H1 (cell line): Measurements from ENCODE around the gene RNF13. TPM values are rescaled to one million over a fixed set of nuclear protein-coding genes. Genes with fewer than 3 reads are reported as not detected.

Source experiments
- POU5F1 ChIP-seq: IDR thresholded peaks from 2 replicates; pipeline ENCODE4 v1.6.1; 2011; ENCODE audit warnings: low read depth, mild to moderate bottlenecking, low read length, moderate library complexity
- polyA plus RNA-seq, 7 experiments: library from polyadenylated mRNA; depleted of rRNA in 3 of 7; stranded (reverse) in 5 of 7; unstranded in 2 of 7; fragments of >200 nt in 5 of 7; fragments of 200-250 nt in 2 of 7; gene quantifications; 1 replicate in 5 of 7; 2 replicates in 1 of 7; 4 replicates in 1 of 7; pipeline versions ENCODE4 v1.2.1 to v1.2.3, GENCODE V29; 2011 to 2013; ENCODE audit warnings: missing spikeins in 2 of 7, mixed read lengths in 2 of 7
- total RNA-seq: library from RNA; stranded (reverse); fragmentation: NEBNext Ultra II Directional; extraction: Animal tissue kit (Norgen Biotek cat#: 25700); gene quantifications from 2 replicates; pipeline ENCODE4 v1.2.1, GENCODE V29; 2021
- TF ChIP-seq, protein P1 (sequence below): IDR thresholded peaks from 2 replicates; pipeline ENCODE4 v1.6.1; 2012; ENCODE audit warnings: inconsistent platforms

RNF13 gene
- total and polyA plus RNA-seq, 2 of the 8 experiments (the other 6 are each of a cell fraction or from before 2014, with no cell fraction given): 19.4 to 35.4 TPM

DNA sequence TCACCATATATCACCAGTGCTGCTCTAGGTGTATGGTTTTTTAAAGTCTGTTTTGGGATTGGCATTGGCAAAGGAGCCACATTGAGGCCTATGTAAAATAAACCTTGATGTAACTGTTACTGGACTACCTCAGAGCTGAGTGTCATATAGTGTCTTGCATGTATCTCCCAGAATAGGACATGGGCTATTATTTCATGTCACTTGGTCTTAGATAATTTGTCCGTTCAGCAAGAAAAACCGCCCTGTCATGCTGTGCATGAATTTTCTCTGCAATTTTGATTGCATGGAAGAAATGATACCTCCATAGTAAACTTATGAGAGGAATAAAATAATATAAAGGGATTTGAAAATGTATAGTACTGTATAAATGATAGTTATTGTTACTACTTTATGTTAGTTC, 59.6 kb downstream of the RNF13 start (continued):
- TF ChIP-seq POU5F1: no peak
- TF ChIP-seq, protein P1, sequence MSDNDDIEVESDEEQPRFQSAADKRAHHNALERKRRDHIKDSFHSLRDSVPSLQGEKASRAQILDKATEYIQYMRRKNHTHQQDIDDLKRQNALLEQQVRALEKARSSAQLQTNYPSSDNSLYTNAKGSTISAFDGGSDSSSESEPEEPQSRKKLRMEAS: no peak
